CD14-positive monocyte (primary cell): ENCODE data around the gene DZIP1L. TPM values are rescaled to one million over a fixed set of nuclear protein-coding genes. Genes with fewer than 3 reads are reported as not detected.

Experiments used
- DNase-seq, 3 donors: peaks; one replicate each; pipeline ENCODE4 v3.0.0-alpha.2; 2011 to 2022
- H2AFZ ChIP-seq: 2 replicates; pipeline ENCODE4 v1.6.0; 2012; ENCODE audit warnings: mild to moderate bottlenecking, low read depth, low read length, inconsistent platforms; ENCODE audit not compliant: insufficient read depth, poor library complexity, severe bottlenecking
- H3K27ac ChIP-seq, 2 donors: 1 replicate in 1 of 2; 2 replicates in 1 of 2; pipeline ENCODE4 v1.5.1; 2012 to 2013; ENCODE audit warnings: low read length in 2 of 2, control low read depth in 1 of 2, inconsistent platforms in 1 of 2, low read depth in 1 of 2, mild to moderate bottlenecking in 1 of 2
- H3K27me3 ChIP-seq, 2 donors: one replicate each; pipeline versions ENCODE4 v1.6.0 to v1.6.1; 2011 to 2013; ENCODE audit warnings: low read length in 2 of 2; ENCODE audit not compliant: control insufficient read depth in 2 of 2, insufficient read depth in 2 of 2
- H3K36me3 ChIP-seq, 2 donors: replicated peaks in 1 of 2; 1 replicate in 1 of 2; 2 replicates in 1 of 2; pipeline versions ENCODE4 v1.5.1 to v1.6.1; 2012 to 2013; ENCODE audit warnings: low read length in 2 of 2, control low read depth in 1 of 2, inconsistent platforms in 1 of 2, mild to moderate bottlenecking in 1 of 2; ENCODE audit not compliant: insufficient read depth in 2 of 2, control insufficient read depth in 1 of 2
- H3K4me1 ChIP-seq, 2 donors: 1 replicate in 1 of 2; 2 replicates in 1 of 2; pipeline versions ENCODE4 v1.5.1 to v1.6.1; 2012 to 2013; ENCODE audit warnings: low read length in 2 of 2, control low read depth in 1 of 2, inconsistent platforms in 1 of 2, mild to moderate bottlenecking in 1 of 2, moderate library complexity in 1 of 2; ENCODE audit not compliant: insufficient read depth in 2 of 2, control insufficient read depth in 1 of 2
- H3K4me2 ChIP-seq: replicated peaks from 2 replicates; pipeline ENCODE3; 2012; ENCODE audit warnings: low read length, moderate library complexity, mild to moderate bottlenecking; ENCODE audit not compliant: poor library complexity, severe bottlenecking; ENCODE audit errors: extremely low read depth
- H3K4me3 ChIP-seq, 3 experiments: fragments of 200-600 bp in 1 of 3; sonication (generic) in 1 of 3; replicated peaks in 1 of 3; 1 replicate in 2 of 3; 2 replicates in 1 of 3; pipeline ENCODE4 v1.5.1; 2011 to 2013; ENCODE audit warnings: low read length in 3 of 3, mild to moderate bottlenecking in 3 of 3, control low read depth in 2 of 3, low read depth in 2 of 3, inconsistent platforms in 1 of 3, moderate library complexity in 1 of 3
- H3K79me2 ChIP-seq: 2 replicates; pipeline ENCODE4 v1.6.0; 2012; ENCODE audit warnings: mild to moderate bottlenecking, control low read depth, inconsistent platforms, low read length, moderate library complexity; ENCODE audit not compliant: insufficient read depth
- H3K9ac ChIP-seq: 2 replicates; pipeline ENCODE4 v1.6.0; 2017; ENCODE audit warnings: low read length, mild to moderate bottlenecking; ENCODE audit not compliant: insufficient read depth, poor library complexity, severe bottlenecking
- H3K9me3 ChIP-seq, 2 donors: replicated peaks in 1 of 2; 1 replicate in 1 of 2; 2 replicates in 1 of 2; pipeline versions ENCODE4 v1.5.1 to v1.6.1; 2012 to 2013; ENCODE audit warnings: low read length in 2 of 2, control low read depth in 1 of 2; ENCODE audit not compliant: control insufficient read depth in 1 of 2, insufficient read depth in 1 of 2
- H4K20me1 ChIP-seq: 2 replicates; pipeline ENCODE4 v1.6.0; 2012; ENCODE audit warnings: mild to moderate bottlenecking, low read length, control low read depth, moderate library complexity; ENCODE audit not compliant: insufficient read depth
- H3K27ac Mint-ChIP-seq, 7 donors: one replicate each; pipeline ENCODE4 v1.8.0; 2020; ENCODE audit warnings: mild to moderate bottlenecking in 7 of 7, mixed read lengths in 7 of 7, moderate library complexity in 6 of 7, inconsistent platforms in 2 of 7
- H3K27me3 Mint-ChIP-seq, 3 donors: one replicate each; pipeline ENCODE4 v1.8.0; 2021 to 2022; ENCODE audit warnings: low read depth in 3 of 3, mild to moderate bottlenecking in 3 of 3, mixed read lengths in 3 of 3, moderate library complexity in 3 of 3, inconsistent platforms in 1 of 3
- H3K36me3 Mint-ChIP-seq, 2 donors: one replicate each; pipeline ENCODE4 v1.8.0; 2020; ENCODE audit warnings: mixed read lengths in 2 of 2, inconsistent platforms in 1 of 2, mild to moderate bottlenecking in 1 of 2
- H3K4me1 Mint-ChIP-seq: one replicate; pipeline ENCODE4 v1.8.0; 2020; ENCODE audit warnings: mild to moderate bottlenecking, mixed read lengths
- H3K4me3 Mint-ChIP-seq, 2 donors: one replicate each; pipeline ENCODE4 v1.8.0; 2020; ENCODE audit warnings: mild to moderate bottlenecking in 2 of 2, mixed read lengths in 2 of 2, moderate library complexity in 1 of 2
- H3K9me3 Mint-ChIP-seq, 7 donors: one replicate each; pipeline ENCODE4 v1.8.0; 2020 to 2022; ENCODE audit warnings: mixed read lengths in 7 of 7, mild to moderate bottlenecking in 6 of 7, moderate library complexity in 6 of 7, inconsistent platforms in 2 of 7
- WGBS: methylation state at CpG from one replicate; pipeline ENCODE4 v1.1.5; 2013; ENCODE audit warnings: missing lambda C conversion rate; ENCODE audit not compliant: insufficient coverage; 5-methylcytosine and 5-hydroxymethylcytosine counted together
- intact Hi-C, 2 donors: fragments of 100-400 bp; cut with micrococcal nuclease; formaldehyde crosslinking; loops; one replicate each; pipeline versions ENCODE4 v1.15.0 to v1.15.1; 2023
- polyA plus RNA-seq, 3 donors: library from polyadenylated mRNA; depleted of rRNA in 1 of 3; unstranded in 2 of 3; stranded (reverse) in 1 of 3; fragments of 300-500 nt in 2 of 3; fragments of >200 nt in 1 of 3; fragmentation: Illumina TruSeq in 2 of 3; gene quantifications; 1 replicate in 2 of 3; 2 replicates in 1 of 3; pipeline ENCODE4 v1.2.3, GENCODE V29; 2012 to 2021
- TF ChIP-seq, protein P1 (sequence below): fragments of 200-600 bp; IDR thresholded peaks from one replicate; pipeline ENCODE4 v1.8.0; 2022; ENCODE audit warnings: antibody characterized with exemption, mild to moderate bottlenecking

Gene DZIP1L
- polyA plus RNA-seq, 3 donors = 0.50 to 1.8 (median 0.52) TPM

DNA sequence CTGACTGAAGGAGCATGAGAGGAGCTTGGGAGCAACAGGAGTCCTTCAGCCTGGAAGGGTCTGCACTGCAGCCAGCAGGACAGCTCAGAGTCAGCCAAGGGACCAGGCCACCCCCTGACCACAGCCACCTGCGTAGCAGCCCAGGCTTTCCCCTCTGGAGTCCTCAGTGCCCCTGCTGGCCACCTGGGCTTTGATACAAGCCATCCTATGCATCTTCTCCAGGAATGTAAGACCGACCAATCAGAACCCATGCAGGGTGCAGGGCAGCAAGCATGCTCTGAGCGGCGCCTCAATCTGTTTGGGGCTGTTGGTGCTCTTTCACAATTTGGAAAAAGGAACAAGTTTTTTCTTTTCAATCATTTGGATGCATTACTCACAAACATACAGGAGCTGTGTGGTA is 52.0 kb downstream of the DZIP1L start:
- Histone ChIP-seq H4K20me1 (no peaks in the 10 kb centered on the region), H3K79me2 (no peaks in the 10 kb centered on the region), H3K27me3 (no peaks in the 10 kb centered on the region), H3K4me1 (no peaks in the 10 kb centered on the region), H3K9me3 (no peaks in the 10 kb centered on the region), H2AFZ (no peak overlapping the region), H3K27ac (no peak overlapping the region), H3K9ac (no peak overlapping the region), H3K4me2 (no peak overlapping the region), H3K36me3 (peaks cover 0 to 20% of the 10 kb centered on the region in 2 donors), H3K4me3 (no peak overlapping the region)
- no peak overlapping the region for H3K4me3 Mint-ChIP-seq
- 80% methylated on average over 1 of the region's 4 CpGs for WGBS
- intact Hi-C loops = loop anchor here in 1 of 2 donors (10.0 kb wide), 1 partner anchor 861 kb away; no protein-coding TSS in a partner anchor
- DNase-seq = no peak
- H3K27me3 Mint-ChIP-seq = peaks cover 0 to 2% (median 0%) of the 10 kb centered on the region in 3 donors
- H3K4me1 Mint-ChIP-seq = peaks cover 10% of the 10 kb centered on the region
- peaks cover 12 to 27% of the 10 kb centered on the region in 2 donors for H3K36me3 Mint-ChIP-seq
- H3K27ac Mint-ChIP-seq = no peak overlapping the region
- TF ChIP-seq, protein P1, sequence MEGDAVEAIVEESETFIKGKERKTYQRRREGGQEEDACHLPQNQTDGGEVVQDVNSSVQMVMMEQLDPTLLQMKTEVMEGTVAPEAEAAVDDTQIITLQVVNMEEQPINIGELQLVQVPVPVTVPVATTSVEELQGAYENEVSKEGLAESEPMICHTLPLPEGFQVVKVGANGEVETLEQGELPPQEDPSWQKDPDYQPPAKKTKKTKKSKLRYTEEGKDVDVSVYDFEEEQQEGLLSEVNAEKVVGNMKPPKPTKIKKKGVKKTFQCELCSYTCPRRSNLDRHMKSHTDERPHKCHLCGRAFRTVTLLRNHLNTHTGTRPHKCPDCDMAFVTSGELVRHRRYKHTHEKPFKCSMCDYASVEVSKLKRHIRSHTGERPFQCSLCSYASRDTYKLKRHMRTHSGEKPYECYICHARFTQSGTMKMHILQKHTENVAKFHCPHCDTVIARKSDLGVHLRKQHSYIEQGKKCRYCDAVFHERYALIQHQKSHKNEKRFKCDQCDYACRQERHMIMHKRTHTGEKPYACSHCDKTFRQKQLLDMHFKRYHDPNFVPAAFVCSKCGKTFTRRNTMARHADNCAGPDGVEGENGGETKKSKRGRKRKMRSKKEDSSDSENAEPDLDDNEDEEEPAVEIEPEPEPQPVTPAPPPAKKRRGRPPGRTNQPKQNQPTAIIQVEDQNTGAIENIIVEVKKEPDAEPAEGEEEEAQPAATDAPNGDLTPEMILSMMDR = no peak
- H3K9me3 Mint-ChIP-seq = no peaks in the 10 kb centered on the region

DNA sequence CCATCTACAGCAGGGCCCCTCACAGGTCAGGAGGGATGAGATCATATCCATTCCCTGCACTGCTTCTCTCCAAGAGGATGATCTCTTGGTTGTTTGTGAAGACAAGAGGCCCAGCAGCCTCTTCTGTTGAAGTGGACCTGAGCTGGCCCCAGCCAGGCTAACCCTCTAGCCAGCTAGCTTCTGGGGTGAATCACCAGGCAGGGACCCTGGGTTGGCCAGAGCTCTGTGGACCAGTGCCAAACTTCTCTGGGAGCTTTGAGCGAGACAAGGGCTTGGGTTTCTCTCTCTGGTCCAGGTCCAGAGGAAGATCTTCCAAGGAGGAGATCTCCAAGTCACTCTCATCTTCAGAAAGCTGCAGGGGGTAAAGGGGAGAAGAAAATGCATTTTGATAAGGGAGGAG is 52.8 kb downstream of the DZIP1L start:
- Mint-ChIP-seq H3K4me1 (peaks cover 10% of the 10 kb centered on the region), H3K36me3 (peaks cover 12 to 23% of the 10 kb centered on the region in 2 donors), H3K27me3 (peaks cover 0 to 2% (median 0%) of the 10 kb centered on the region in 3 donors), H3K4me3 (no peak overlapping the region), H3K9me3 (no peaks in the 10 kb centered on the region), H3K27ac (no peak overlapping the region)
- Histone ChIP-seq H3K4me1 (no peaks in the 10 kb centered on the region), H3K4me3 (no peak overlapping the region), H2AFZ (no peak overlapping the region), H3K27me3 (no peaks in the 10 kb centered on the region), H3K9ac (no peak overlapping the region), H3K9me3 (no peaks in the 10 kb centered on the region), H4K20me1 (no peaks in the 10 kb centered on the region), H3K4me2 (no peak overlapping the region), H3K27ac (no peak overlapping the region), H3K79me2 (no peaks in the 10 kb centered on the region), H3K36me3 (peaks cover 0 to 20% of the 10 kb centered on the region in 2 donors)
- intact Hi-C loops = loop anchor here in 1 of 2 donors (10.0 kb wide), 1 partner anchor 862 kb away; no protein-coding TSS in a partner anchor
- 80% methylated on average over 1 of the region's 1 CpG for WGBS
- no peak for DNase-seq
- TF ChIP-seq, protein P1 = no peak
